Measurements from ENCODE around the gene FBXL7.

Gene FBXL7

GRCh38 chr5:15783734-15784133, 283.8 kb downstream of the FBXL7 start:
- H3K4me3 ChIP-seq (ENCODE audit: low read length): no peak overlapping the region
- H3K27ac ChIP-seq (ENCODE audit: low read depth, low read length): no peak overlapping the region
- no peaks in the 10 kb centered on the region for H3K4me1 ChIP-seq (ENCODE audit: control insufficient read depth, low read length)
- no peaks in the 10 kb centered on the region for H3K9me2 ChIP-seq (replicated peaks; ENCODE audit: control insufficient read depth, low read length)
- H3K4me2 ChIP-seq (ENCODE audit: low read length): no peak overlapping the region
- no peaks in the 10 kb centered on the region for H3K27me3 ChIP-seq (ENCODE audit: control insufficient read depth, low read length)
- no peaks in the 10 kb centered on the region; the same call in 1 of the 2 replicates for H3K9me3 ChIP-seq (ENCODE audit: control insufficient read depth, insufficient read depth, low read length)
- no peaks in the 10 kb centered on the region for H3K79me2 ChIP-seq (ENCODE audit: control insufficient read depth, low read length)
- no peaks in the 10 kb centered on the region for H3F3A ChIP-seq (ENCODE audit: control insufficient read depth, insufficient read depth)
- no peaks in the 10 kb centered on the region for H4K20me1 ChIP-seq (ENCODE audit: control insufficient read depth, insufficient read depth, low read depth, low read length)
- no peaks in the 10 kb centered on the region for H3K36me3 ChIP-seq (ENCODE audit: control insufficient read depth, low read length)
- TF ChIP-seq EZH2phosphoT487 (IDR thresholded peaks at IDR 0.05; ENCODE audit: borderline replicate concordance, low read length) (no peak), CTCF (IDR thresholded peaks at IDR 0.05; ENCODE audit: low read depth, low read length, poor library complexity, severe bottlenecking) (no peak)

GRCh38 chr5:15785531-15785981, 285.6 kb downstream of the FBXL7 start:
- Histone ChIP-seq H3K9me2 (replicated peaks; ENCODE audit: control insufficient read depth, low read length) (no peaks in the 10 kb centered on the region), H3F3A (ENCODE audit: control insufficient read depth, insufficient read depth) (no peaks in the 10 kb centered on the region), H3K27ac (ENCODE audit: low read depth, low read length) (no peak overlapping the region), H3K27me3 (ENCODE audit: control insufficient read depth, low read length) (no peaks in the 10 kb centered on the region), H3K4me2 (ENCODE audit: low read length) (no peak overlapping the region), H3K9me3 (ENCODE audit: control insufficient read depth, insufficient read depth, low read length) (no peaks in the 10 kb centered on the region; the same call in 1 of the 2 replicates), H3K79me2 (ENCODE audit: control insufficient read depth, low read length) (no peaks in the 10 kb centered on the region), H4K20me1 (ENCODE audit: control insufficient read depth, insufficient read depth, low read depth, low read length) (no peaks in the 10 kb centered on the region), H3K4me1 (ENCODE audit: control insufficient read depth, low read length) (no peaks in the 10 kb centered on the region), H3K4me3 (ENCODE audit: low read length) (no peak overlapping the region), H3K36me3 (ENCODE audit: control insufficient read depth, low read length) (no peaks in the 10 kb centered on the region)
- TF ChIP-seq EZH2phosphoT487 (IDR thresholded peaks at IDR 0.05; ENCODE audit: borderline replicate concordance, low read length) (no peak), CTCF (IDR thresholded peaks at IDR 0.05; ENCODE audit: low read depth, low read length, poor library complexity, severe bottlenecking) (no peak)

- Histone ChIP-seq H3K9me2 (replicated peaks; ENCODE audit: control insufficient read depth, low read length) (no peaks in the 10 kb centered on the region), H3K4me3 (ENCODE audit: low read length) (no peak overlapping the region), H3F3A (ENCODE audit: control insufficient read depth, insufficient read depth) (no peaks in the 10 kb centered on the region), H3K4me1 (ENCODE audit: control insufficient read depth, low read length) (no peaks in the 10 kb centered on the region), H3K36me3 (ENCODE audit: control insufficient read depth, low read length) (no peaks in the 10 kb centered on the region), H3K9me3 (ENCODE audit: control insufficient read depth, insufficient read depth, low read length) (no peaks in the 10 kb centered on the region; the same call in 1 of the 2 replicates), H4K20me1 (ENCODE audit: control insufficient read depth, insufficient read depth, low read depth, low read length) (no peaks in the 10 kb centered on the region), H3K4me2 (ENCODE audit: low read length) (no peak overlapping the region), H3K27ac (ENCODE audit: low read depth, low read length) (no peak overlapping the region), H3K27me3 (ENCODE audit: control insufficient read depth, low read length) (no peaks in the 10 kb centered on the region), H3K79me2 (ENCODE audit: control insufficient read depth, low read length) (no peaks in the 10 kb centered on the region)
- TF ChIP-seq CTCF (IDR thresholded peaks at IDR 0.05; ENCODE audit: low read depth, low read length, poor library complexity, severe bottlenecking) (no peak), EZH2phosphoT487 (IDR thresholded peaks at IDR 0.05; ENCODE audit: borderline replicate concordance, low read length) (no peak)
These were observed 286.3 kb downstream of the FBXL7 start for GRCh38 chr5:15786326-15786725.
